NAMALWA (cell line): ENCODE measurements around the gene KLK12.

Experiments
- DNase-seq: peaks from one replicate; pipeline ENCODE4 v3.0.0-alpha.2; 2015; ENCODE audit warnings: low spot score

The KLK12 gene

GRCh38 chr19:50981587-50982146 is 53.1 kb downstream of the KLK12 start:
- DNase-seq, result no peak

GRCh38 chr19:50980208-50980607 is 54.6 kb downstream of the KLK12 start:
- no peak for DNase-seq

GRCh38 chr19:50979758-50980157 is 55.0 kb downstream of the KLK12 start:
- no peak for DNase-seq
